OCI-LY1 (cell line): ENCODE data around the gene BBX.

ENCODE experiments used
- EZH2 ChIP-seq: fragments of 200-600 bp; sonication (generic), shearing (Covaris generic); IDR thresholded peaks from 2 replicates; pipeline ENCODE4 v1.8.0; 2017; ENCODE audit warnings: borderline replicate concordance, mixed run types, mild to moderate bottlenecking, antibody characterized with exemption, low read length, moderate library complexity, mixed read lengths
- TF ChIP-seq, protein P1 (sequence below): fragments of 200-600 bp; sonication (generic), shearing (Covaris generic); IDR thresholded peaks from 2 replicates; pipeline ENCODE4 v1.5.1; 2017; ENCODE audit warnings: mild to moderate bottlenecking, antibody characterized with exemption, low read length, moderate library complexity, mixed read lengths

DNA sequence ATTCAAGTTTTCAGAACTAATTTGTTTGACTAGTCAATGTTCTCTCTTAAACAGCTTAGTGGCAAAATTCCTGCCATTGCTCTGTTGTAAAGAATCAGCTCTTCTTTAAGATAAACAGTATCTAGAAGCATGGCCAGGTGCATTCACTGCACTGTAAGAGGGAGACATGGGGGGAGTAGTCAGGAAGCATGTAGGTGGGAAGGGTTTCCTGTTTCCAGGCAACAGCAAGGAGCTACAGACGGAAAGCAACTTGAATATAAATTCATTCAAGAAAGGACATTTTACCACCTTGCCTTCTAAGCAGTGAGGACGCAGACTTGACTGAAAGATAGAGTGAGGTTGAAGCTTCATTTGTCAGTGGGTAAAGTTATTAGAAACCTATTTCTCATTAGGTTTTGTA lies 55.3 kb downstream of the BBX start:
- TF ChIP-seq, protein P1, sequence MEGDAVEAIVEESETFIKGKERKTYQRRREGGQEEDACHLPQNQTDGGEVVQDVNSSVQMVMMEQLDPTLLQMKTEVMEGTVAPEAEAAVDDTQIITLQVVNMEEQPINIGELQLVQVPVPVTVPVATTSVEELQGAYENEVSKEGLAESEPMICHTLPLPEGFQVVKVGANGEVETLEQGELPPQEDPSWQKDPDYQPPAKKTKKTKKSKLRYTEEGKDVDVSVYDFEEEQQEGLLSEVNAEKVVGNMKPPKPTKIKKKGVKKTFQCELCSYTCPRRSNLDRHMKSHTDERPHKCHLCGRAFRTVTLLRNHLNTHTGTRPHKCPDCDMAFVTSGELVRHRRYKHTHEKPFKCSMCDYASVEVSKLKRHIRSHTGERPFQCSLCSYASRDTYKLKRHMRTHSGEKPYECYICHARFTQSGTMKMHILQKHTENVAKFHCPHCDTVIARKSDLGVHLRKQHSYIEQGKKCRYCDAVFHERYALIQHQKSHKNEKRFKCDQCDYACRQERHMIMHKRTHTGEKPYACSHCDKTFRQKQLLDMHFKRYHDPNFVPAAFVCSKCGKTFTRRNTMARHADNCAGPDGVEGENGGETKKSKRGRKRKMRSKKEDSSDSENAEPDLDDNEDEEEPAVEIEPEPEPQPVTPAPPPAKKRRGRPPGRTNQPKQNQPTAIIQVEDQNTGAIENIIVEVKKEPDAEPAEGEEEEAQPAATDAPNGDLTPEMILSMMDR, result no peak
- TF ChIP-seq EZH2, result no peak
